ENCODE data around the gene FAM200B.
A peak's percentile ranks its signal among the peaks of the same experiment; 100 is the strongest.
"Not testable (repeated sequence)": the region's sequence is repeated elsewhere in the genome, so short reads cannot be mapped to it uniquely, and the experiment has no call there.

The FAM200B gene

GRCh38 chr4:15696866-15697265 is 15.2 kb downstream of the FAM200B start:
- no peak for DNase-seq (ENCODE audit: low read depth)

- peak; percentile 5 for DNase-seq (ENCODE audit: low read depth)
Measured at GRCh38 chr4:15702941-15703403, 21.3 kb downstream of the FAM200B start, which contains the start of gene BST1. BST1 (plus strand) TSS chr4:15703065; CDS start chr4:15703145, 80 bp downstream.

GRCh38 chr4:15703439-15703838 is 21.8 kb downstream of the FAM200B start:
- no peak for DNase-seq (ENCODE audit: low read depth)

GRCh38 chr4:15704129-15704528 is 22.5 kb downstream of the FAM200B start:
- DNase-seq (ENCODE audit: low read depth), result no peak

- no peak for DNase-seq (ENCODE audit: low read depth)
Measured at GRCh38 chr4:15706646-15707362, 25.2 kb downstream of the FAM200B start.

- DNase-seq (ENCODE audit: low read depth), result no peak
Measured at GRCh38 chr4:15707363-15707715, 25.7 kb downstream of the FAM200B start.

GRCh38 chr4:15711762-15712161 is 30.1 kb downstream of the FAM200B start:
- no peak for DNase-seq (ENCODE audit: low read depth)

GRCh38 chr4:15712214-15712613 is 30.6 kb downstream of the FAM200B start:
- no peak for DNase-seq (ENCODE audit: low read depth)

GRCh38 chr4:15714141-15714540 is 32.5 kb downstream of the FAM200B start:
- DNase-seq (ENCODE audit: low read depth), result no peak

- DNase-seq (ENCODE audit: low read depth), result no peak
Measured at GRCh38 chr4:15714646-15715435, 33.2 kb downstream of the FAM200B start.

GRCh38 chr4:15716115-15716514 is 34.5 kb downstream of the FAM200B start:
- no peak for DNase-seq (ENCODE audit: low read depth)

- DNase-seq (ENCODE audit: low read depth), result no peak
Measured at GRCh38 chr4:15717086-15717485, 35.5 kb downstream of the FAM200B start.

- no peak for DNase-seq (ENCODE audit: low read depth)
Measured at GRCh38 chr4:15717657-15718416, 36.2 kb downstream of the FAM200B start.

GRCh38 chr4:15718465-15718864 is 36.8 kb downstream of the FAM200B start:
- no peak for DNase-seq (ENCODE audit: low read depth)

- DNase-seq (ENCODE audit: low read depth), result no peak
Measured at GRCh38 chr4:15718959-15719358, 37.3 kb downstream of the FAM200B start.

GRCh38 chr4:15719506-15719905 is 37.9 kb downstream of the FAM200B start:
- no peak for DNase-seq (ENCODE audit: low read depth)

- no peak for DNase-seq (ENCODE audit: low read depth)
Measured at GRCh38 chr4:15720851-15721250, 39.2 kb downstream of the FAM200B start.

- no peak for DNase-seq (ENCODE audit: low read depth)
Measured at GRCh38 chr4:15725608-15726007, 44.0 kb downstream of the FAM200B start.

- peak; percentile 26 for DNase-seq (ENCODE audit: low read depth)
Measured at GRCh38 chr4:15729910-15730533, 48.4 kb downstream of the FAM200B start.

- DNase-seq (ENCODE audit: low read depth), result not testable (repeated sequence)
Measured at GRCh38 chr4:15733061-15733460, 51.4 kb downstream of the FAM200B start.

GRCh38 chr4:15735536-15735935 is 53.9 kb downstream of the FAM200B start:
- DNase-seq (ENCODE audit: low read depth), result no peak

GRCh38 chr4:15736514-15737050 is 55.0 kb downstream of the FAM200B start:
- no peak for DNase-seq (ENCODE audit: low read depth)

All from stimulated activated CD4-positive, alpha-beta T cell treated with anti-CD3 and anti-CD28 coated beads, Interleukin-2, amount 100 ng/mL, for 4 hours (primary cell).